Stimulated activated naive B cell treated with anti-CD40 and anti-IgM and Interleukin-4, amounts not matched to agents 10 μg/mL and 1 μg/mL and 100 μg/mL, for 72 hours (primary cell): ENCODE data around the gene SETMAR.
A peak's percentile ranks its signal among the peaks of the same experiment; 100 is the strongest.
"Not testable (repeated sequence)": the region's sequence is repeated elsewhere in the genome, so short reads cannot be mapped to it uniquely, and the experiment has no call there.

Source experiments
- ATAC-seq, 2 donors: fragments of 150-1000 bp; cut with Tn5 transposase; replicated peaks; 2 replicates each; pipeline ENCODE4 v1.10.0; 2021; ENCODE audit warnings: moderate library complexity in 1 of 2
- DNase-seq: peaks from one replicate; pipeline ENCODE4 v3.0.0; 2021
- H3K27ac Mint-ChIP-seq: one replicate; pipeline ENCODE4 v1.8.0; 2022; ENCODE audit warnings: mild to moderate bottlenecking, mixed read lengths
- H3K27me3 Mint-ChIP-seq, 2 donors: one replicate each; pipeline ENCODE4 v1.8.0; 2022; ENCODE audit warnings: mixed read lengths in 2 of 2
- H3K36me3 Mint-ChIP-seq, 2 donors: one replicate each; pipeline ENCODE4 v1.8.0; 2022; ENCODE audit warnings: mixed read lengths in 2 of 2, mild to moderate bottlenecking in 1 of 2
- H3K4me1 Mint-ChIP-seq, 2 donors: one replicate each; pipeline ENCODE4 v1.8.0; 2022; ENCODE audit warnings: mixed read lengths in 2 of 2, mild to moderate bottlenecking in 1 of 2
- H3K4me3 Mint-ChIP-seq, 2 donors: one replicate each; pipeline ENCODE4 v1.8.0; 2022; ENCODE audit warnings: mild to moderate bottlenecking in 2 of 2, mixed read lengths in 2 of 2, moderate library complexity in 1 of 2
- H3K9me3 Mint-ChIP-seq, 2 donors: one replicate each; pipeline ENCODE4 v1.8.0; 2022; ENCODE audit warnings: mixed read lengths in 2 of 2, mild to moderate bottlenecking in 1 of 2

The SETMAR gene

GRCh38 chr3:4329806-4330205 lies 26.6 kb downstream of the SETMAR start:
- ATAC-seq, H3K27ac Mint-ChIP-seq, H3K27me3 Mint-ChIP-seq, H3K4me3 Mint-ChIP-seq, H3K4me1 Mint-ChIP-seq, DNase-seq: not testable (repeated sequence)
- Mint-ChIP-seq H3K9me3 (peaks cover 12 to 14% of the 10 kb centered on the region in 2 donors), H3K36me3 (peaks cover 15 to 22% of the 10 kb centered on the region in 2 donors)

- Mint-ChIP-seq H3K27ac (no peak overlapping the region), H3K9me3 (peaks cover 12 to 14% of the 10 kb centered on the region in 2 donors), H3K4me1 (no peaks in the 10 kb centered on the region), H3K27me3 (no peaks in the 10 kb centered on the region), H3K36me3 (peaks cover 19 to 22% of the 10 kb centered on the region in 2 donors), H3K4me3 (no peak overlapping the region)
- no peak for ATAC-seq
- DNase-seq: no peak
Observed at GRCh38 chr3:4332111-4332510, 28.9 kb downstream of the SETMAR start.

GRCh38 chr3:4332574-4332973 lies 29.4 kb downstream of the SETMAR start:
- ATAC-seq (no peak), DNase-seq (no peak)
- Mint-ChIP-seq H3K4me1 (no peaks in the 10 kb centered on the region), H3K4me3 (no peak overlapping the region), H3K9me3 (peaks cover 12 to 14% of the 10 kb centered on the region in 2 donors), H3K27ac (no peak overlapping the region), H3K27me3 (no peaks in the 10 kb centered on the region), H3K36me3 (peaks cover 21 to 22% of the 10 kb centered on the region in 2 donors)

GRCh38 chr3:4332991-4333390 lies 29.8 kb downstream of the SETMAR start:
- no peak overlapping the region for H3K4me3 Mint-ChIP-seq
- peaks cover 12 to 14% of the 10 kb centered on the region in 2 donors for H3K9me3 Mint-ChIP-seq
- H3K27me3 Mint-ChIP-seq: no peaks in the 10 kb centered on the region
- no peak overlapping the region for H3K27ac Mint-ChIP-seq
- H3K36me3 Mint-ChIP-seq: peaks cover 21 to 22% of the 10 kb centered on the region in 2 donors
- ATAC-seq: no peak
- H3K4me1 Mint-ChIP-seq: no peaks in the 10 kb centered on the region
- no peak for DNase-seq

GRCh38 chr3:4334548-4334947 lies 31.4 kb downstream of the SETMAR start:
- no peak for ATAC-seq
- no peaks in the 10 kb centered on the region for H3K27me3 Mint-ChIP-seq
- peaks cover 8% of the 10 kb centered on the region in 2 donors for H3K9me3 Mint-ChIP-seq
- H3K4me3 Mint-ChIP-seq: no peak overlapping the region
- peaks cover 0 to 1% of the 10 kb centered on the region in 2 donors for H3K4me1 Mint-ChIP-seq
- no peak overlapping the region for H3K27ac Mint-ChIP-seq
- H3K36me3 Mint-ChIP-seq: peaks cover 9 to 13% of the 10 kb centered on the region in 2 donors
- no peak for DNase-seq

GRCh38 chr3:4335840-4336562 lies 32.8 kb downstream of the SETMAR start:
- DNase-seq: no peak
- H3K4me1 Mint-ChIP-seq: peaks cover 6% of the 10 kb centered on the region in 2 donors
- ATAC-seq: no peak
- peaks cover 7 to 11% of the 10 kb centered on the region in 2 donors for H3K36me3 Mint-ChIP-seq
- H3K27ac Mint-ChIP-seq: no peak overlapping the region
- H3K9me3 Mint-ChIP-seq: no peaks in the 10 kb centered on the region
- H3K4me3 Mint-ChIP-seq: no peak overlapping the region
- no peaks in the 10 kb centered on the region for H3K27me3 Mint-ChIP-seq

DNA sequence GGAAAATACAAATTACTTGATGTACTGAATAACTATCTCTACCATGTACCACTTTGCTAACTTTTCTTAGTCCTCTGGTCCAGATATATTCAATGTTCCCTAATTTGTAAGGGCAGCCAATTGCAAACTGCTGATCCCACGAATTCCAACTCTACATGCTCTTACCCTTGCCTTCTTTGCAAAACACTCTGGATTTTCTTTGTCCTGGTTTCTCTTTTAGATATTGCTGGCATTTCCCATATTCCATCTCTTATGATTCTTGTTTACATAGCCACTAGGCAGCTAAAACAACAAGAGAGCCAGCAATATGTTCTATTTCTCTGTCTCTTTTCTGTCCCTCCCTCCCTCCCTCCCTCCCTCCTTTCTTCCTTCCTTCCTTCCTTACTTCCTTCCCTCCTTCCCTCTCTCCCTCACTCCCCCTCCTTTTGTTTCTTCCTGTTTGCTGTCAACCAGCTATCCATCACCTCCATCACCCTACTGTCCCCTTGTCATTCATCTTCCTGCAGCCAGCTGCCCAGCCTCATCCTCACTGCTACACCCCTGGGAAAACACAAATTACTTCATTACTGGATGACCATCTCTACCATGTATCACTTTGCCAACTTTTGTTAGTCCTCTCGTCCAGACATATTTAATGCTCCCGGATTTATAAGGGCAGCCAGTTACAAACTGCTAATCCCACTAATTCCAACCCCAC lies 33.8 kb downstream of the SETMAR start:
- H3K27ac Mint-ChIP-seq: no peak overlapping the region
- H3K36me3 Mint-ChIP-seq: peaks cover 7 to 11% of the 10 kb centered on the region in 2 donors
- H3K27me3 Mint-ChIP-seq: no peaks in the 10 kb centered on the region
- no peaks in the 10 kb centered on the region for H3K9me3 Mint-ChIP-seq
- no peak for ATAC-seq
- peaks cover 6% of the 10 kb centered on the region in 2 donors for H3K4me1 Mint-ChIP-seq
- no peak for DNase-seq
- H3K4me3 Mint-ChIP-seq: no peak overlapping the region

DNA sequence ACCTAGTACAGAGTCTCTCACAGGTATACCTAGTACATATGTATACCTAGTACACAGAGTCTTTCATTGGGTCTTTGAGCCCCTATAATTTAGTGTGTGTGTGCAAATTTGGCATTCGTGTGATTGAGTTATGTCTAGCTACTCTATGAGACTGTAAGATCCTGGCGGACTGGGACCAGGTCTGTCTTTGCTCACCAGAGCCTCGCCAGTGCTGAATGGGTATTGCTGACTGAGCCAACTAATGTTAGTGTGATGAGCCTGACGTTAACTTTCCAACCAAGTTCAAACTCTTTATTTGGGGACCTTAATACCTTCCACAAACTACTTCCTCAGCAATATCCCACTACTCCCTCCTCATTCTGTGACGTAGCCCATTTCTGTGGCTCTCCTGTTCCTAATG lies 35.6 kb downstream of the SETMAR start:
- Mint-ChIP-seq H3K27me3 (no peaks in the 10 kb centered on the region), H3K4me3 (no peak overlapping the region), H3K4me1 (peaks cover 6% of the 10 kb centered on the region in 2 donors), H3K27ac (no peak overlapping the region), H3K36me3 (peaks cover 10 to 11% of the 10 kb centered on the region in 2 donors), H3K9me3 (no peaks in the 10 kb centered on the region)
- ATAC-seq (no peak), DNase-seq (no peak)

- Mint-ChIP-seq H3K27ac (no peak overlapping the region), H3K36me3 (peaks cover 11 to 19% of the 10 kb centered on the region in 2 donors), H3K4me3 (no peak overlapping the region), H3K4me1 (peaks cover 6% of the 10 kb centered on the region in 2 donors), H3K9me3 (no peaks in the 10 kb centered on the region), H3K27me3 (no peaks in the 10 kb centered on the region)
- DNase-seq: no peak
- ATAC-seq: no peak
Observed at GRCh38 chr3:4340077-4340410, 36.9 kb downstream of the SETMAR start.

- Mint-ChIP-seq H3K27ac (no peak overlapping the region), H3K36me3 (peaks cover 11 to 19% of the 10 kb centered on the region in 2 donors), H3K4me1 (peaks cover 6% of the 10 kb centered on the region in 2 donors), H3K4me3 (no peak overlapping the region), H3K9me3 (no peaks in the 10 kb centered on the region), H3K27me3 (no peaks in the 10 kb centered on the region)
- DNase-seq (no peak), ATAC-seq (no peak)
Observed at GRCh38 chr3:4340411-4341335, 37.5 kb downstream of the SETMAR start.

DNA sequence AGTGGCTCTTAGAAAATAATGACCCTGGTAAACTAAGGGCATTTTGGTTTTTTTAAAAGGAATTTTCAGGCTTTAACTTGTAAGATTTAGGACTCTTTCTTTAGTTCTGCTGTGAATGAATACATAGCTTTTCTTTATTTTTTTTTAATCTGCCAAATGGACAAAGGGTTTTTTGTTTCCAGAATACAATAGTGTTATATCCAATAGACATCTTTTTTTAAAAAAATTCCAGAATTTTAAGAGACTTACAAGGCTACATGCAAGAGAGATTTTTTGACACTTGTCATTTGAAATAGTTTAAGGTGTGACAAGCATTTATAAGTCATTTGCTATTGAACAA lies 38.1 kb downstream of the SETMAR start:
- Mint-ChIP-seq H3K4me1 (peaks cover 6% of the 10 kb centered on the region in 2 donors), H3K27ac (no peak overlapping the region), H3K36me3 (peaks cover 8 to 19% of the 10 kb centered on the region in 2 donors), H3K27me3 (no peaks in the 10 kb centered on the region), H3K9me3 (no peaks in the 10 kb centered on the region), H3K4me3 (no peak overlapping the region)
- no peak for DNase-seq
- no peak for ATAC-seq

- Mint-ChIP-seq H3K27ac (no peak overlapping the region), H3K27me3 (no peaks in the 10 kb centered on the region), H3K9me3 (no peaks in the 10 kb centered on the region), H3K36me3 (peaks cover 8 to 22% of the 10 kb centered on the region in 2 donors), H3K4me1 (peaks cover 6% of the 10 kb centered on the region in 2 donors), H3K4me3 (no peak overlapping the region)
- DNase-seq (no peak), ATAC-seq (no peak)
Observed at GRCh38 chr3:4343258-4343657, 40.1 kb downstream of the SETMAR start.

GRCh38 chr3:4350789-4351163 lies 47.6 kb downstream of the SETMAR start:
- H3K27me3 Mint-ChIP-seq: no peaks in the 10 kb centered on the region
- DNase-seq (peak; percentile 21), ATAC-seq (peak; percentile 88 to 91)
- H3K4me1 Mint-ChIP-seq: peaks cover 10 to 19% of the 10 kb centered on the region in 2 donors
- peak overlapping the region; percentile 58 to 63 for H3K4me3 Mint-ChIP-seq
- no peaks in the 10 kb centered on the region for H3K9me3 Mint-ChIP-seq
- H3K36me3 Mint-ChIP-seq: peaks cover 8 to 10% of the 10 kb centered on the region in 2 donors
- no peak overlapping the region for H3K27ac Mint-ChIP-seq

DNA sequence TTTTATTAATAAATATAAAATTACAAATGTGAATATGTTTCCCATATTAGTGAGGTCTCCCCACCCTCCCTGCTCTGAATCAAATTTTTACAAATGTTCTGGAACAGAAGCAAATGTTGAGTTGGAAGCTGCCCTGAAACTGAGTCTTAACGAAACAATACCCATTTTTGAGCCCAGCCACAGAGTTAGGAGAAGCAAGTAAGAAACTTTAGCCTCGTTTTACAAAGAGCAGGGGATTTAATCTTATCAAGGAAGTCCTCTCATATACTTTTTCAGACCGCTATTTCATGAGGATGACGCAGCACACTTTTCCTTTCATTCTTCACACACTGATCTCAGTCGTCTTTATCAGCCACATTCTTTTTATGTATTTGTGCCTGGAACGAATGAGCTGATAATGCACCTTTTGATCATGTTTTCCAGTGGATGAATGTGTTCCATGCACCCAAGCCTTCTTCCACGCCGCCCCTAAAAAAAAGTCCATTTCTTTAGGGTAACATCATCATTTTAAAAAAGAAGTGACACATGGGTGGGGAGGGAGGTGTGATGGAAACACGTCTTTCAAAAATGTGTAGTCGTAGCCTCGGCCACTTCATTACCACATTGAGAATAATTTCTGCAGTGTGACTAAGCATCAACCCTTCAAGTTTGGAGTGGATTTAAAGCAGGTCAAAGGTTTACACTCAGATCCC lies 48.1 kb downstream of the SETMAR start:
- Mint-ChIP-seq H3K36me3 (peaks cover 8 to 10% of the 10 kb centered on the region in 2 donors), H3K4me1 (peaks cover 10 to 19% of the 10 kb centered on the region in 2 donors), H3K9me3 (no peaks in the 10 kb centered on the region), H3K4me3 (peak overlapping the region; percentile 49 to 58), H3K27ac (peak overlapping the region; percentile 88), H3K27me3 (no peaks in the 10 kb centered on the region)
- peak; percentile 55 to 71 for ATAC-seq
- no peak for DNase-seq
